Measurements from ENCODE around the gene KCNIP3.

DNA sequence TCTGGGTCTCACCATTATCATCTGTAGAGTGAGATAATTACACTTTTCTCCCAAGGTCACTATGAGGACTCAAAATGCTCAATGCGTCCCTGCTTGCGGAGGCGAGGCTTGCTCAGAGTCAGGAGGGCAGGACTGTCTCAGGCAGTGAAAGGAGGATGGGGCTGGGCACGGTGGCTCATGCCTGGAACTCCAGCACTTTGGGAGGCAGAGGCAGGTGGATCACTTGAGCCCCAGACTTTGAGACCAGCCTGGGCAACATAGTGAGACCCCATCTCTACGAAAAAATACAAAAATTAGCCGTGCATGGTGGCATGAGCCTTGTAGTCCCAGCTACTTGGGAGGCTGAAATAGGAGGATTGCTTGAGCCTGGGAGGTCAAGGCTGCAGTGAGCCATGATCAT lies 1.8 kb upstream of the KCNIP3 start:
- TF ChIP-seq TAF1 (IDR thresholded peaks at IDR 0.05; ENCODE audit: low read depth, low read length) (no peak), SPI1 (IDR thresholded peaks at IDR 0.05; ENCODE audit: low read depth, low read length) (no peak), POLR2AphosphoS5 (IDR thresholded peaks at IDR 0.05; ENCODE audit: low read depth, low read length) (no peak), POLR2A (IDR thresholded peaks at IDR 0.05; ENCODE audit: low read depth, low read length) (no peak), POU2F2 (IDR thresholded peaks at IDR 0.05; ENCODE audit: low read depth, low read length) (no peak)
